Measurements from ENCODE around the gene NOL6.

DNA sequence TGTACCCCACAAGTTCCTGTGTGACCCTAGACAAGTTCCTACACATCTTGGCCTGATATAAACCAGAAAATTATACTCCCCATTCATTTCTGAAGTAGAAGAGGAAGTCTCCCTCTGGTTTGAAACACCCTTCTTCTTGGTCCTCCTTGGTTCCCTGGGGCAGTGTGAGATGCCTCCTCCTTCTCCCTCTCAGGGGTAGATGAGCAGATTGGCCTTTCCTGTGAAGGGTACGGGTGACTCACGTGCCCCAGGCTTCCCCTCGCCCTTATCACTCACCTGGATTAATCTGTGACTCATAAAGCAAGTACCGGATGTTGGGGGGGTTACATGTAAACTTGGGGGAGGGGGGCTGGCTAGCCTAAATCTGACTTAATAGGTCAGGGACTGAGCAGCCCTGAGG is 15.3 kb downstream of the NOL6 start:
- TF ChIP-seq, protein P1, sequence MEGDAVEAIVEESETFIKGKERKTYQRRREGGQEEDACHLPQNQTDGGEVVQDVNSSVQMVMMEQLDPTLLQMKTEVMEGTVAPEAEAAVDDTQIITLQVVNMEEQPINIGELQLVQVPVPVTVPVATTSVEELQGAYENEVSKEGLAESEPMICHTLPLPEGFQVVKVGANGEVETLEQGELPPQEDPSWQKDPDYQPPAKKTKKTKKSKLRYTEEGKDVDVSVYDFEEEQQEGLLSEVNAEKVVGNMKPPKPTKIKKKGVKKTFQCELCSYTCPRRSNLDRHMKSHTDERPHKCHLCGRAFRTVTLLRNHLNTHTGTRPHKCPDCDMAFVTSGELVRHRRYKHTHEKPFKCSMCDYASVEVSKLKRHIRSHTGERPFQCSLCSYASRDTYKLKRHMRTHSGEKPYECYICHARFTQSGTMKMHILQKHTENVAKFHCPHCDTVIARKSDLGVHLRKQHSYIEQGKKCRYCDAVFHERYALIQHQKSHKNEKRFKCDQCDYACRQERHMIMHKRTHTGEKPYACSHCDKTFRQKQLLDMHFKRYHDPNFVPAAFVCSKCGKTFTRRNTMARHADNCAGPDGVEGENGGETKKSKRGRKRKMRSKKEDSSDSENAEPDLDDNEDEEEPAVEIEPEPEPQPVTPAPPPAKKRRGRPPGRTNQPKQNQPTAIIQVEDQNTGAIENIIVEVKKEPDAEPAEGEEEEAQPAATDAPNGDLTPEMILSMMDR (IDR thresholded peaks at IDR 0.05; ENCODE audit: low read length): no peak
- TF ChIP-seq EZH2 (optimal IDR thresholded peaks at IDR 0.05; ENCODE audit: low read depth, low read length) (no peak), EZH2phosphoT487 (IDR thresholded peaks at IDR 0.05; ENCODE audit: low read length) (no peak)
